ENCODE data around the gene PSD. TPM values are rescaled to one million over a fixed set of nuclear protein-coding genes. Genes with fewer than 3 reads are reported as not detected.

Gene PSD
- total and polyA plus RNA-seq, 9 of the 15 experiments (the other 6 are each of a cell fraction or from before 2014, with no cell fraction given): 0.11 to 1.7 (median 0.54) TPM; not detected in 2

DNA sequence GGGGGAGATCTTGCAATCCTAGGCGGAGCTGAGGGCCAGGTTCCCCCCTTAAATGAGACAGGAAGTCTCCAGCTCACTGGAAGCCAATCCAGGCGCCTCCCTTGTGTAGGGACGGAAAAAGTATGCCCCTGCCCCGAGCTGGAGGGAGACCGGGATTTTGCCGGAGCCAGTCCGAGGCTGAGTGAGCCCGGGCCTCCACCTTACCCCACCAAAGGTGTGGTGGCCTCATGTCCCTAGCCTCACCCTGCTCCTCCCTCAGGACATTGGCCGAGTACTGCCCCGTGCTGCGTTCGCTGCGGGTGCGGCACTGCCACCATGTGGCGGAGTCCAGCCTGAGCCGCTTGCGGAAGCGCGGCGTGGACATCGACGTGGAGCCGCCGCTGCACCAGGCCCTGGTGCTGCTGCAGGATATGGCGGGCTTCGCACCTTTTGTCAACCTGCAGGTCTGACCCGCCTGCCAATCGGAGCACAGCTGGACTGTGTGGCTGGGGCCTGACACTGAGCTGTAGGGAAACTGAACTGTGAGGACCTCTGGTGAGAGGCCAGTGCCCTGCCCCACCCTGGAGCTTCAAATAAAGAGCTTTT, 4.1 kb upstream of the PSD start (continued):
- TF ChIP-seq, protein P1, sequence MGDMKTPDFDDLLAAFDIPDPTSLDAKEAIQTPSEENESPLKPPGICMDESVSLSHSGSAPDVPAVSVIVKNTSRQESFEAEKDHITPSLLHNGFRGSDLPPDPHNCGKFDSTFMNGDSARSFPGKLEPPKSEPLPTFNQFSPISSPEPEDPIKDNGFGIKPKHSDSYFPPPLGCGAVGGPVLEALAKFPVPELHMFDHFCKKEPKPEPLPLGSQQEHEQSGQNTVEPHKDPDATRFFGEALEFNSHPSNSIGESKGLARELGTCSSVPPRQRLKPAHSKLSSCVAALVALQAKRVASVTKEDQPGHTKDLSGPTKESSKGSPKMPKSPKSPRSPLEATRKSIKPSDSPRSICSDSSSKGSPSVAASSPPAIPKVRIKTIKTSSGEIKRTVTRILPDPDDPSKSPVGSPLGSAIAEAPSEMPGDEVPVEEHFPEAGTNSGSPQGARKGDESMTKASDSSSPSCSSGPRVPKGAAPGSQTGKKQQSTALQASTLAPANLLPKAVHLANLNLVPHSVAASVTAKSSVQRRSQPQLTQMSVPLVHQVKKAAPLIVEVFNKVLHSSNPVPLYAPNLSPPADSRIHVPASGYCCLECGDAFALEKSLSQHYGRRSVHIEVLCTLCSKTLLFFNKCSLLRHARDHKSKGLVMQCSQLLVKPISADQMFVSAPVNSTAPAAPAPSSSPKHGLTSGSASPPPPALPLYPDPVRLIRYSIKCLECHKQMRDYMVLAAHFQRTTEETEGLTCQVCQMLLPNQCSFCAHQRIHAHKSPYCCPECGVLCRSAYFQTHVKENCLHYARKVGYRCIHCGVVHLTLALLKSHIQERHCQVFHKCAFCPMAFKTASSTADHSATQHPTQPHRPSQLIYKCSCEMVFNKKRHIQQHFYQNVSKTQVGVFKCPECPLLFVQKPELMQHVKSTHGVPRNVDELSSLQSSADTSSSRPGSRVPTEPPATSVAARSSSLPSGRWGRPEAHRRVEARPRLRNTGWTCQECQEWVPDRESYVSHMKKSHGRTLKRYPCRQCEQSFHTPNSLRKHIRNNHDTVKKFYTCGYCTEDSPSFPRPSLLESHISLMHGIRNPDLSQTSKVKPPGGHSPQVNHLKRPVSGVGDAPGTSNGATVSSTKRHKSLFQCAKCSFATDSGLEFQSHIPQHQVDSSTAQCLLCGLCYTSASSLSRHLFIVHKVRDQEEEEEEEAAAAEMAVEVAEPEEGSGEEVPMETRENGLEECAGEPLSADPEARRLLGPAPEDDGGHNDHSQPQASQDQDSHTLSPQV (IDR thresholded peaks at IDR 0.05): peak; percentile 88
- TF ChIP-seq CTBP1 (IDR thresholded peaks at IDR 0.05; ENCODE audit: borderline replicate concordance) (peak; percentile 83), SMARCA4 (IDR thresholded peaks at IDR 0.05) (peak; percentile 77), CHD2 (IDR thresholded peaks at IDR 0.05; ENCODE audit: low read depth, low read length) (no peak), ZNF449 (CRISPR knock-in tag; IDR thresholded peaks at IDR 0.05) (no peak), CREBBP (IDR thresholded peaks at IDR 0.05; ENCODE audit: low read depth, low read length) (no peak), XRCC4 (IDR thresholded peaks at IDR 0.05; ENCODE audit: extremely low read depth, insufficient read depth, insufficient read length) (no peak), FOS (IDR thresholded peaks at IDR 0.05; ENCODE audit: extremely low read depth, insufficient read length) (no peak), ZFP1 (CRISPR knock-in tag; IDR thresholded peaks at IDR 0.05) (no peak), PATZ1 (CRISPR knock-in tag; IDR thresholded peaks at IDR 0.05; ENCODE audit: borderline replicate concordance) (no peak), KLF6 (CRISPR knock-in tag; IDR thresholded peaks at IDR 0.05; ENCODE audit: borderline replicate concordance) (no peak)
- TF ChIP-seq, protein P2, sequence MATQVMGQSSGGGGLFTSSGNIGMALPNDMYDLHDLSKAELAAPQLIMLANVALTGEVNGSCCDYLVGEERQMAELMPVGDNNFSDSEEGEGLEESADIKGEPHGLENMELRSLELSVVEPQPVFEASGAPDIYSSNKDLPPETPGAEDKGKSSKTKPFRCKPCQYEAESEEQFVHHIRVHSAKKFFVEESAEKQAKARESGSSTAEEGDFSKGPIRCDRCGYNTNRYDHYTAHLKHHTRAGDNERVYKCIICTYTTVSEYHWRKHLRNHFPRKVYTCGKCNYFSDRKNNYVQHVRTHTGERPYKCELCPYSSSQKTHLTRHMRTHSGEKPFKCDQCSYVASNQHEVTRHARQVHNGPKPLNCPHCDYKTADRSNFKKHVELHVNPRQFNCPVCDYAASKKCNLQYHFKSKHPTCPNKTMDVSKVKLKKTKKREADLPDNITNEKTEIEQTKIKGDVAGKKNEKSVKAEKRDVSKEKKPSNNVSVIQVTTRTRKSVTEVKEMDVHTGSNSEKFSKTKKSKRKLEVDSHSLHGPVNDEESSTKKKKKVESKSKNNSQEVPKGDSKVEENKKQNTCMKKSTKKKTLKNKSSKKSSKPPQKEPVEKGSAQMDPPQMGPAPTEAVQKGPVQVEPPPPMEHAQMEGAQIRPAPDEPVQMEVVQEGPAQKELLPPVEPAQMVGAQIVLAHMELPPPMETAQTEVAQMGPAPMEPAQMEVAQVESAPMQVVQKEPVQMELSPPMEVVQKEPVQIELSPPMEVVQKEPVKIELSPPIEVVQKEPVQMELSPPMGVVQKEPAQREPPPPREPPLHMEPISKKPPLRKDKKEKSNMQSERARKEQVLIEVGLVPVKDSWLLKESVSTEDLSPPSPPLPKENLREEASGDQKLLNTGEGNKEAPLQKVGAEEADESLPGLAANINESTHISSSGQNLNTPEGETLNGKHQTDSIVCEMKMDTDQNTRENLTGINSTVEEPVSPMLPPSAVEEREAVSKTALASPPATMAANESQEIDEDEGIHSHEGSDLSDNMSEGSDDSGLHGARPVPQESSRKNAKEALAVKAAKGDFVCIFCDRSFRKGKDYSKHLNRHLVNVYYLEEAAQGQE (IDR thresholded peaks at IDR 0.05; ENCODE audit: borderline replicate concordance): peak; percentile 72
- TF ChIP-seq, protein P2 (CRISPR knock-in tag; IDR thresholded peaks at IDR 0.05; ENCODE audit: low read depth): no peak
